RKO (cell line): ENCODE measurements around the gene RAD23A.
A peak's percentile ranks its signal among the peaks of the same experiment; 100 is the strongest.
"Not testable (repeated sequence)": the region's sequence is repeated elsewhere in the genome, so short reads cannot be mapped to it uniquely, and the experiment has no call there.

Experiments used
- DNase-seq: peaks from one replicate; pipeline ENCODE4 v3.0.0-alpha.2; 2016; ENCODE audit warnings: low spot score

Gene RAD23A

GRCh38 chr19:12955575-12955974 lies 9.9 kb downstream of the RAD23A start:
- not testable (repeated sequence) for DNase-seq

GRCh38 chr19:12955996-12956395 lies 10.3 kb downstream of the RAD23A start:
- no peak for DNase-seq

- peak; percentile 88 for DNase-seq
Measured at GRCh38 chr19:12956446-12957388, 11.1 kb downstream of the RAD23A start, which contains the start of gene GADD45GIP1. TSS of gene GADD45GIP1 (minus strand) at chr19:12957223. CDS start at chr19:12957212, 11 bp downstream.

GRCh38 chr19:12957389-12957952 lies 11.8 kb downstream of the RAD23A start:
- DNase-seq = not testable (repeated sequence)

GRCh38 chr19:12959481-12959880 lies 13.8 kb downstream of the RAD23A start:
- DNase-seq = no peak

DNA sequence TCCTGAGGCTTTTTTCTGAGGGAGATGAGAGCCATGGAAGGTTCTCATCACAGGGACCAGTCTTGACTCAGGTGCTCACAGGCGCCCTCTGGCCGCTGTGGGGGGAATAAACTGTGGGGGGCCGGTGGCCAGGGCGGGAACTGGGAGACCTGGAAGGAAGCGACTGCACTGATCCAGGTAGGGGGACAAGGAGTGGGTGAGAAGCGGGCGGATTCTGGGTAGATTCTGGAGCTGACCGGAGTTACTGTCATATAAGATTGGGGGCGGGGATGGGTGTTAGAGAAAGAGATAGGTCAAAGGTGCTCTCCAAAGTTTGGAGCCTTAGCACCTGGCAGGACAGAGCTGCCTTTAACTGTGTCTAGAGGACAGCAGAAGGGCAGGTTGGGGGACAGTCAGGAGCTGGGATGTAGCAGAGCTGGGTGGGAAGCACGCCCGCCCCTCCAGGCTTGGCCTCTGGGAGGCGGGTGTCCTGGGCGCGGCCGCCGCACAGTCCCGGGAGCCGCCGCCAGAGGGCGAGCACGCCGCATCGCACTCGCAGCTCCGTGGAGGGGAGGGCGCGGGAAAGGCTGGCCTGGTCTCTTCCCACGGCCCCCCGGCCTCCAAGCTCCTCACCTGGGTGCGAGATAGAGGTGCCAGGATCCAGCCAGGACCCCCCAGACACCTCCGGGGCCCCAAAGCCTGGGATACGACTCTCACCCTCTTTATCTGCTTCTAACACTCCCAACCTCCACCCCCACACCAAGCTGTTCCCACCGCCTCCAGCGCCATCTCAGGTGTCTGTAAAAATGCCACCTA lies 19.6 kb downstream of the RAD23A start:
- DNase-seq = peak; percentile 70

- DNase-seq = no peak
Measured at GRCh38 chr19:12965812-12966135, 20.1 kb downstream of the RAD23A start.

DNA sequence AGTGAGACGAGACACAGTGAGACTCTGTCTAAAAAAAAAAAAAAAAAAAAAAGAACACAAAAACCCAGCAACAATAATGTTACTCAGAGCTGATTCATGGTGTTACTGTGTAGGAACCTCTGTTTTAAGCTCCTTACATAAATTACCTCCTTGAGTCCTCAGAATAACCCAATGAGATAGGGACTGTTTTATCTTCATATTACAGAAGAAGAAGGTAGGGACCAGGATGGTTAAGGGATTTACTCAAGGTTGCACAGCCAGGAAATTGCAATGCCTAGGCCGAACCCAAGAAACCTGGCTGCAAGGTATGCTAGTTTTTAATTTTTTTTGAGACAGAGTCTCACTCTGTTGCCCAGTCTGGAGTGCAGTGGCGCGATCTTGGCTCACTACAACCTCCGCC lies 22.2 kb downstream of the RAD23A start:
- DNase-seq = peak; percentile 62

GRCh38 chr19:12969292-12969988 lies 23.8 kb downstream of the RAD23A start, which contains the start of gene DAND5:
TSS of gene DAND5 (plus strand) at chr19:12969576. CDS start at chr19:12969661, 85 bp downstream.
- no peak for DNase-seq

- DNase-seq = no peak
Measured at GRCh38 chr19:12970070-12970820, 24.6 kb downstream of the RAD23A start.

- DNase-seq = no peak
Measured at GRCh38 chr19:12973236-12973635, 27.6 kb downstream of the RAD23A start.

GRCh38 chr19:12974301-12975220 lies 28.9 kb downstream of the RAD23A start:
- no peak for DNase-seq

- no peak for DNase-seq
Measured at GRCh38 chr19:12975221-12975741, 29.6 kb downstream of the RAD23A start.

DNA sequence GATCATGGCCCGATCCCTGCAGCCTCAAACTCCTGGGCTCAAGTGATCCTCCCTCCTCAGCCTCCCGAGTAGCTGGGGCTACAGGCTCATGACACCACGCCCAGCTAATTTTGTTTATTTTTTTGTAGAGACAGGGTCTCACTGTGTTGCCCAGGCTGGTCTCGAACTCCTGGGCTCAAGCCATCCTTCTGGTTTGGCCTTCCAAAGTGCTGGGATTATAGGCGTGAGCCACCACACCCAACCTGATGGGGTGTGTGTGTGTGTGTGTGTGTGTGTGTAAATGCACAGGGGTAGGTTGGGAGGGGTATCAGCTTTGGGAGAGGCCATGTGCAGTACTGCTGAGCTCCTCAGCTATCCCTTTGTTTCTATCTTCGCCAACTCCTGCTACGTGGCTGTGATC lies 30.4 kb downstream of the RAD23A start:
- DNase-seq = not testable (repeated sequence)

GRCh38 chr19:12979974-12980373 lies 34.3 kb downstream of the RAD23A start:
- no peak for DNase-seq

GRCh38 chr19:12982648-12983047 lies 37.0 kb downstream of the RAD23A start:
- DNase-seq = no peak

GRCh38 chr19:12983091-12983490 lies 37.4 kb downstream of the RAD23A start:
- DNase-seq = no peak

DNA sequence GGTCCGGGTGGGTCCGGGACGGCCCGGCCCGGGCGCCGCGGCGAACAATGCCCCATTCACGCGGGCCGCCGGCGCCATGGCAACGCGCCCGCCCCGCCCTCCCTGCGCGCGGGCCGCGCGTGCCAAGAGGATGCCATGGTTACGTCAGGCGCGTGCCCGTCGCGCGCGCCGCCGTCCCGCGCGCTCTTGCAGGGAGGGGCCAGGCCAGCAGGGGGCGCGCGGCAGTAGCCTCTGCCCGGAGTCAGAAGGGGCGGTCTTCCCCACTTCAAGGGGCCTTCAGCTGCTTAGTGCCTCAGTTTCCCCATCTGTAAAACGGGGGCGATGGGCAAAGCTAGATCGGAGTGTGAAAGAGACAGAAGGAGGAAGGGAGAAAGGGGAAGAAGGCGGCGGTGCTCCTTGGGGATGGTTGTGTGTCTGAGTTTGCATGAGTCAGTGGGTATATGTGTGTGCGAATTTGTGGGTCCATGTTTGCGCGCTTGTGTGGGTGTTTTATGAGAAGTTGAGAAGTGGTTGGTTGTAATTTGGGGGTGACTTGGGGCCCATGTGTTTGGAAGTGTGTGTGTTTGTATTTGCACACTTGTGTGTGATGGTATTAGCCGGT lies 38.0 kb downstream of the RAD23A start:
- DNase-seq = peak; percentile 81

- no peak for DNase-seq
Measured at GRCh38 chr19:12984143-12984627, 38.5 kb downstream of the RAD23A start.
